H1 (cell line): Measurements from ENCODE around the gene DUSP21. TPM values are rescaled to one million over a fixed set of nuclear protein-coding genes. Genes with fewer than 3 reads are reported as not detected.

Experiments used
- CTCF ChIA-PET: fragments of 300-600 bp; sonication (Branson Sonifier 250); formaldehyde crosslinking; loops from one replicate; lab custom pipeline; 2021; ENCODE audit not compliant: partially characterized antibody; lab: Charles Lee
- POLR2A ChIA-PET: fragments of 300-600 bp; sonication (Branson Sonifier 250); formaldehyde crosslinking; loops from one replicate; lab custom pipeline; 2021; ENCODE audit warnings: inconsistent platforms; ENCODE audit not compliant: partially characterized antibody; lab: Charles Lee
- DNase-seq, 2 experiments: peaks; one replicate each; pipeline versions ENCODE4 v3.0.0 to v3.0.0-alpha.2; 2010 to 2022; ENCODE audit warnings: low spot score in 2 of 2, low read depth in 1 of 2, mixed read lengths in 1 of 2
- FAIRE-seq: peaks from 2 replicates; lab custom pipeline; 2011; peaks lifted over from hg19 to GRCh38; lab: Jason Lieb, UNC
- H2AFZ ChIP-seq: 2 replicates; pipeline ENCODE4 v1.8.1; 2012; ENCODE audit warnings: low read length, inconsistent platforms
- H2AK5ac ChIP-seq: 2 replicates; pipeline ENCODE4 v1.6.1; 2013; ENCODE audit warnings: low read depth, low read length
- H2BK120ac ChIP-seq: replicated peaks from 2 replicates; pipeline ENCODE3; 2013; ENCODE audit warnings: low read depth, low read length, inconsistent platforms
- H2BK12ac ChIP-seq: 2 replicates; pipeline ENCODE4 v1.6.1; 2013; ENCODE audit warnings: low read depth, low read length
- H2BK15ac ChIP-seq: 2 replicates; pipeline ENCODE4 v1.6.1; 2013; ENCODE audit warnings: low read length
- H2BK20ac ChIP-seq: 2 replicates; pipeline ENCODE4 v1.6.1; 2013; ENCODE audit warnings: low read length
- H2BK5ac ChIP-seq: 2 replicates; pipeline ENCODE4 v1.6.1; 2013; ENCODE audit warnings: low read depth, low read length
- H3K14ac ChIP-seq: 2 replicates; pipeline ENCODE4 v1.6.1; 2013; ENCODE audit warnings: inconsistent platforms; ENCODE audit not compliant: insufficient read length
- H3K18ac ChIP-seq: 2 replicates; pipeline ENCODE4 v1.6.1; 2013; ENCODE audit warnings: low read length; ENCODE audit errors: extremely low read depth
- H3K23ac ChIP-seq: 2 replicates; pipeline ENCODE4 v1.6.1; 2013; ENCODE audit warnings: inconsistent platforms; ENCODE audit not compliant: insufficient read length
- H3K23me2 ChIP-seq: 2 replicates; pipeline ENCODE4 v1.6.1; 2013; ENCODE audit warnings: low read depth, low read length
- H3K27ac ChIP-seq: 2 replicates; pipeline ENCODE4 v1.6.1; 2011; ENCODE audit warnings: low read depth, low read length, inconsistent platforms
- H3K27me3 ChIP-seq, 4 experiments: replicated peaks in 1 of 4; 1 replicate in 1 of 4; 2 replicates in 3 of 4; pipeline versions ENCODE4 v1.6.1 to v1.8.1; 2011 to 2013; ENCODE audit warnings: low read length in 3 of 4, mild to moderate bottlenecking in 3 of 4, inconsistent platforms in 2 of 4, mixed read lengths in 2 of 4, moderate library complexity in 1 of 4; ENCODE audit not compliant: control insufficient read depth in 3 of 4, insufficient read depth in 3 of 4; ENCODE audit errors: extremely low read depth in 1 of 4
- H3K36me3 ChIP-seq, 4 experiments: 2 replicates each; pipeline versions ENCODE4 v1.6.1 to v1.8.1; 2011 to 2013; ENCODE audit warnings: mild to moderate bottlenecking in 4 of 4, low read length in 3 of 4, moderate library complexity in 2 of 4, control low read depth in 1 of 4, inconsistent platforms in 1 of 4; ENCODE audit not compliant: insufficient read depth in 4 of 4, control insufficient read depth in 2 of 4
- H3K4ac ChIP-seq: replicated peaks from 2 replicates; pipeline ENCODE3; 2013; ENCODE audit warnings: low read length, low read depth, mixed read lengths, inconsistent platforms; ENCODE audit not compliant: insufficient read length
- H3K4me1 ChIP-seq, 4 experiments: replicated peaks in 1 of 4; 1 replicate in 1 of 4; 2 replicates in 3 of 4; pipeline versions ENCODE4 v1.6.1 to v1.8.1; 2011 to 2013; ENCODE audit warnings: low read length in 3 of 4, inconsistent platforms in 2 of 4, mixed read lengths in 1 of 4; ENCODE audit not compliant: insufficient read depth in 4 of 4, control insufficient read depth in 3 of 4
- H3K4me2 ChIP-seq, 2 experiments: 2 replicates each; pipeline versions ENCODE4 v1.6.1 to v1.8.1; 2011 to 2013; ENCODE audit warnings: low read depth in 2 of 2, low read length in 2 of 2, control low read depth in 1 of 2, inconsistent platforms in 1 of 2, mild to moderate bottlenecking in 1 of 2; ENCODE audit not compliant: insufficient read depth in 1 of 2
- H3K4me3 ChIP-seq, 4 experiments: fragments of 200-600, 300-600 bp in 1 of 4; sonication (generic), shearing (Covaris generic), sonication (Bioruptor Twin) in 1 of 4; 2 replicates each; pipeline versions ENCODE4 v1.5.1 to v1.8.1; 2011 to 2016; ENCODE audit warnings: low read length in 4 of 4, low read depth in 3 of 4, control low read depth in 2 of 4, inconsistent platforms in 2 of 4, mild to moderate bottlenecking in 2 of 4, mixed read lengths in 1 of 4, moderate library complexity in 1 of 4; ENCODE audit not compliant: insufficient read depth in 2 of 4; ENCODE audit errors: extremely low read depth in 1 of 4
- H3K56ac ChIP-seq: replicated peaks from 2 replicates; pipeline ENCODE3; 2013; ENCODE audit warnings: low read depth, mild to moderate bottlenecking, mixed read lengths, low read length, inconsistent platforms; ENCODE audit not compliant: insufficient read length
- H3K79me1 ChIP-seq: 2 replicates; pipeline ENCODE4 v1.6.1; 2013; ENCODE audit warnings: low read depth, low read length, control low read depth
- H3K79me2 ChIP-seq, 2 experiments: 2 replicates each; pipeline versions ENCODE4 v1.6.1 to v1.8.1; 2012 to 2013; ENCODE audit warnings: low read length in 2 of 2, mild to moderate bottlenecking in 2 of 2, inconsistent platforms in 1 of 2; ENCODE audit not compliant: insufficient read depth in 2 of 2, control insufficient read depth in 1 of 2
- H3K9ac ChIP-seq, 4 experiments: replicated peaks in 1 of 4; 1 replicate in 1 of 4; 2 replicates in 3 of 4; pipeline versions ENCODE4 v1.6.1 to v1.8.1; 2011 to 2013; ENCODE audit warnings: low read depth in 3 of 4, low read length in 3 of 4, control low read depth in 2 of 4, mild to moderate bottlenecking in 2 of 4, moderate library complexity in 2 of 4, inconsistent platforms in 1 of 4; ENCODE audit errors: extremely low read depth in 1 of 4
- H3K9me3 ChIP-seq, 2 experiments: 2 replicates each; pipeline versions ENCODE4 v1.6.1 to v1.8.1; 2012 to 2013; ENCODE audit warnings: mild to moderate bottlenecking in 2 of 2, moderate library complexity in 2 of 2, control low read depth in 1 of 2, inconsistent platforms in 1 of 2, low read depth in 1 of 2, low read length in 1 of 2, mixed read lengths in 1 of 2; ENCODE audit not compliant: insufficient read depth in 2 of 2
- H4K20me1 ChIP-seq, 2 experiments: replicated peaks in 1 of 2; 2 replicates each; pipeline versions ENCODE3 to v1.8.1; 2011 to 2013; ENCODE audit warnings: inconsistent platforms in 2 of 2, low read length in 2 of 2, mild to moderate bottlenecking in 1 of 2; ENCODE audit not compliant: insufficient read depth in 2 of 2, control insufficient read depth in 1 of 2
- H4K5ac ChIP-seq: 2 replicates; pipeline ENCODE4 v1.6.1; 2013; ENCODE audit warnings: low read length, low read depth, mixed read lengths, inconsistent platforms; ENCODE audit not compliant: insufficient read length
- H4K8ac ChIP-seq: 2 replicates; pipeline ENCODE4 v1.8.0; 2013; ENCODE audit warnings: mild to moderate bottlenecking, moderate library complexity, low read length, inconsistent platforms; ENCODE audit not compliant: insufficient read depth; ENCODE audit errors: extremely low read depth
- H4K91ac ChIP-seq: replicated peaks from 2 replicates; pipeline ENCODE3; 2013; ENCODE audit warnings: low read length, mixed read lengths, inconsistent platforms; ENCODE audit not compliant: insufficient read length
- EZH2 ChIP-seq: fragments of 200-600 bp; sonication (generic); IDR thresholded peaks from 2 replicates; pipeline ENCODE4 v1.7.1; 2012; ENCODE audit warnings: low read depth, mild to moderate bottlenecking, moderate library complexity, low read length, inconsistent platforms; ENCODE audit not compliant: severe bottlenecking
- WGBS, 2 experiments: shearing (Covaris generic) in 1 of 2; methylation state at CpG; one replicate each; pipeline versions ENCODE4 v1.1.6 to v1.1.7; 2013 to 2015; ENCODE audit warnings: low lambda C conversion rate in 2 of 2, mixed read lengths in 2 of 2, inconsistent platforms in 1 of 2, low coverage in 1 of 2, missing lambda C conversion rate in 1 of 2; ENCODE audit not compliant: insufficient replicate concordance in 2 of 2, insufficient coverage in 1 of 2, insufficient read length in 1 of 2; ENCODE audit errors: extremely low coverage in 1 of 2, missing lambda C conversion rate in 1 of 2; 5-methylcytosine and 5-hydroxymethylcytosine counted together
- polyA plus RNA-seq, 7 experiments: library from polyadenylated mRNA; depleted of rRNA in 3 of 7; stranded (reverse) in 5 of 7; unstranded in 2 of 7; fragments of >200 nt in 5 of 7; fragments of 200-250 nt in 2 of 7; gene quantifications; 1 replicate in 5 of 7; 2 replicates in 1 of 7; 4 replicates in 1 of 7; pipeline versions ENCODE4 v1.2.1 to v1.2.3, GENCODE V29; 2011 to 2013; ENCODE audit warnings: missing spikeins in 2 of 7, mixed read lengths in 2 of 7
- total RNA-seq: library from RNA; stranded (reverse); fragmentation: NEBNext Ultra II Directional; extraction: Animal tissue kit (Norgen Biotek cat#: 25700); gene quantifications from 2 replicates; pipeline ENCODE4 v1.2.1, GENCODE V29; 2021

DUSP21 gene
- total and polyA plus RNA-seq, 2 of the 8 experiments (the other 6 are each of a cell fraction or from before 2014, with no cell fraction given), result not detected

DNA sequence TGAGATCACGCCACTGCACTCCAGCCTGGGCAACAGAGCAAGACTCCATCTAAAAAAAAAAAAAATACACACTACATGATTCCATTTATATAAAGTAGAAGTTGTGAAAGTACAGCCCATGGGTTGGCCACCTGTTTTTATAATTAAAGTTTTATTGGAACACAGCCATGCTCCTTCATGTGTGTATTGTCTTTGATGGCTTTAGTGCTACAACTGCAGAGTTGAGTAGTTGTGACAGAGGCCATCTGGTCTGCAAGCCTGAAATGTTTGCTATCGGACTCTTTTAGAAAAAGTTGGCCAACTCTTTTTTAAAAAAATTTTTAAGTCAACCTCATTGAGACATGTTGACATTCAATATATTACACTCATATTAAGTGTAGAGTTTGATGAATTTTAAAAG, 41.2 kb upstream of the DUSP21 start:
- Histone ChIP-seq H4K5ac (no peak overlapping the region), H3K27me3 (no peaks in the 10 kb centered on the region), H3K27ac (no peak overlapping the region), H3K4me2 (no peak overlapping the region), H3K23ac (no peak overlapping the region), H2BK12ac (no peak overlapping the region), H3K9ac (no peak overlapping the region), H2BK120ac (no peak overlapping the region), H3K18ac (no peak overlapping the region), H2BK20ac (no peak overlapping the region), H3K4me3 (no peak overlapping the region), H3K9me3 (no peaks in the 10 kb centered on the region), H3K4me1 (no peaks in the 10 kb centered on the region), H4K91ac (no peak overlapping the region), H2AK5ac (no peak overlapping the region), H3K36me3 (no peaks in the 10 kb centered on the region), H3K14ac (no peak overlapping the region), H3K4ac (no peak overlapping the region), H3K23me2 (no peaks in the 10 kb centered on the region), H4K20me1 (no peaks in the 10 kb centered on the region), H2BK5ac (no peak overlapping the region), H3K79me2 (no peaks in the 10 kb centered on the region), H3K56ac (no peak overlapping the region), H3K79me1 (no peaks in the 10 kb centered on the region), H4K8ac (no peak overlapping the region), H2AFZ (no peak overlapping the region), H2BK15ac (no peak overlapping the region)
- POLR2A ChIA-PET, result no interaction called here
- CTCF ChIA-PET, result no interaction called here
- DNase-seq (no peak), FAIRE-seq (no peak)
- 100% methylated on average over 1 of the region's 2 CpGs; no CpG with 5 or more reads in 1 of the 2 experiments for WGBS, 2 experiments
- no peak for TF ChIP-seq EZH2
